ENCODE results near the gene PSMD1. TPM values are rescaled to one million over a fixed set of nuclear protein-coding genes. Genes with fewer than 3 reads are reported as not detected.

PSMD1 gene
- total RNA-seq, 1 donor from 2014 or later = 172 TPM

DNA sequence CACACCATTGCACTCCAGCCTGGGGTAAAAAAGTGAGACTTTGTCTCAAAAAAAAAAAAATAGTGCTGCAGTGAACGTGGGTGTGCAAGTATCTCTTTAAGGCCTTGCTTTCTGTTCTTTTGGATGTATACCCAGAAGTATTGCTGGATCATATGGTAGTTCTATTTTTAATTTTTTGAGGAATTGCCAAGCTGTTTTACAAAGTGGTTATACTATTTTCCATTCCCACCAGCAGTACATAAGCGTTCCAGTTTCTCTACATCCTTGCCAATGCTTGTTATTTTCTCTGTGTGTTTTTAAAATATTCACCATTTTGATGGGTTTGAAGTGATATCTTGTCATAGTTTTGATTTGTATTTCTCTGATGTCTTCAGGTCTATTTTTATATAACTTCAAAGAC, 154.8 kb downstream of the PSMD1 start:
- intact Hi-C loops (cut with micrococcal nuclease) = no loop called here
- H3K4me3 Mint-ChIP-seq = no peak overlapping the region
- peaks cover 14% of the 10 kb centered on the region for H3K27me3 Mint-ChIP-seq (ENCODE audit: insufficient read depth)
- H3K9me3 Mint-ChIP-seq = no peaks in the 10 kb centered on the region
- H3K36me3 Mint-ChIP-seq (ENCODE audit: low read depth) = no peaks in the 10 kb centered on the region
- H3K4me1 Mint-ChIP-seq (ENCODE audit: low read depth) = no peaks in the 10 kb centered on the region
- no peak overlapping the region for H3K27ac Mint-ChIP-seq
- no peak for DNase-seq (ENCODE audit: low spot score)

DNA sequence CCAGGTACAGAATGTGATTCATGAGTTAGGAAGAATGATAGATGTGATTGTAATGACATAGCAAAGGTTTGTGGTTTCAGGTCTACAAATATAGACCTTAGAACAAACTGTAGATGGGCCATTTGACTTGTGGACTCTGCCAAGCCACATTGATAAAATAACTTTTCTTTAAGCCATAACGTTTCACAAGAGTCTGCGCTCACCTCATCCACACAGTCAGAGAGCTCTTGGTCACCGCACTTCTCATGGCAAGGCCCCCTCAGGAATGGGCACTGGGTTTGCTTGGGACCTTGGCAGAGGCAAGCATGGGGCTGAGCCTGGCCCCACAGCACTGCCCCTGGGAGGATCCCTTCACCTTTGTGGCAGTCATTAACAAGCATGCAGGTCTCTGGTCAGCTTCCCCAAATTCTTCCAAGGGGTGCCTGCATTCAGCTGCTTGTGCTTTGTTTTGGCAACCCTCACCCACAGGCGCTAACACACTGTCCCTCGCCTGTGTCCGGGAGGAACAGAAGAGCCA, 155.7 kb downstream of the PSMD1 start:
- intact Hi-C loops (cut with micrococcal nuclease) = no loop called here
- H3K4me1 Mint-ChIP-seq (ENCODE audit: low read depth) = no peaks in the 10 kb centered on the region
- H3K27ac Mint-ChIP-seq = no peak overlapping the region

DNA sequence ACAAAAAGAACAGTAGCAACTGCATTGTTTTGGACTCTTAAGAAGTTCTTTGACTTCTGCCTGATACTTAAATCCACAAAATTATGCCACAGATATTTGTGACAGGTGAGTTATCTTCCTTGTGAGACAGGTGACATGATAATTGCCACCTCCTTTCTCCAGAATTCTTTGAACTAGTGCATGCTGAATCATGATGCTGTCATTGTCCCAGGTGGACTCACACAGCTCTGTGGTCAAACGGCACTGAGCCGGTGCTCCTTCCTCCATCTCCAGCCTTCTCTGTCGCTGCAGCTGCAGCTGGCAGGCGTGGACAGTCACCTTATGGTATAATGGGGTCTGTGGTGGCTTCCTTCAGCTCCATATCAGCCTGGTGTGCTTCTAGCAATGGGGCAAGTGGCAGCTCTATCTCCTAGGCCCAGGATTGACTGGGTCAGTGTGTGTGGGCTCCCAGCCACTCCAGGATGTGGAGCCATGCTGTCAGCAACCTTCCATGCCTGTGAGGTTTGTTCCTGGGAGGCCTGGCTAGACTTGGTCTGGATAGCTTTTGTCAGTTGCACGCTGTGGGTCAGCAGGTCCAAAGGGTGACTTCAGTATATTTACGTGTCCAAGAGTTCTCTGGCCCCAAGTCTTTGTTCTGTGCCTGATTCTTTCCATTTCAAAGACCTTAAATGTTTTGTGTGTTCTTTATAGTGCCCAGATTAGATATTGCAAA, 157.4 kb downstream of the PSMD1 start:
- Mint-ChIP-seq H3K27me3 (ENCODE audit: insufficient read depth) (peaks cover 12% of the 10 kb centered on the region), H3K27ac (no peak overlapping the region), H3K36me3 (ENCODE audit: low read depth) (no peaks in the 10 kb centered on the region), H3K4me3 (no peak overlapping the region), H3K4me1 (ENCODE audit: low read depth) (no peaks in the 10 kb centered on the region), H3K9me3 (no peaks in the 10 kb centered on the region)
- no peak for DNase-seq (ENCODE audit: low spot score)
- intact Hi-C loops (cut with micrococcal nuclease) = no loop called here

More for the DNA sequence above, 155.7 kb downstream of the PSMD1 start:
- Mint-ChIP-seq H3K27me3 (ENCODE audit: insufficient read depth) (peaks cover 12% of the 10 kb centered on the region), H3K4me3 (no peak overlapping the region), H3K9me3 (no peaks in the 10 kb centered on the region), H3K36me3 (ENCODE audit: low read depth) (no peaks in the 10 kb centered on the region)
- DNase-seq (ENCODE audit: low spot score) = no peak

DNA sequence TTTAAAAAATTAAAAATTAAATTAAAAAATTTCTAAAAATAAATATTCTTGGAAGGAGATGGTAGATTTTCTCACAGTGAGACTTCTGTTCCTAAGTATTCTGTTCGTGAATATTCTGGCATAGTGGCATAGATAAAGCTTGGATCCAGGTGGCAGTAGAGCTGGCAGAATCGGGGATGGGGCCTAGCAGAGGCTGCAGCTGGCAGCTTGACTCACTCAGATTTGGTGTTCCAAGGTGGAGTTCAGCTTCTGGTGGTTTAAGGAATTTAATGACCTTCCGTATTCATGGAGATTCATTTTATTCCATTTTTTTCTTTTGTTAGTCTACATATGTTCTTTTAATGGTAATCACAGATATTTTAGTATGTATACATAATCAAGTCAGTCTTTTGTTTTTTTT, 161.7 kb downstream of the PSMD1 start:
- Mint-ChIP-seq H3K27me3 (ENCODE audit: insufficient read depth) (peaks cover 9% of the 10 kb centered on the region), H3K27ac (no peak overlapping the region), H3K4me3 (no peak overlapping the region), H3K4me1 (ENCODE audit: low read depth) (no peaks in the 10 kb centered on the region), H3K9me3 (no peaks in the 10 kb centered on the region), H3K36me3 (ENCODE audit: low read depth) (no peaks in the 10 kb centered on the region)
- no peak for DNase-seq (ENCODE audit: low spot score)
- intact Hi-C loops (cut with micrococcal nuclease) = no loop called here

DNA sequence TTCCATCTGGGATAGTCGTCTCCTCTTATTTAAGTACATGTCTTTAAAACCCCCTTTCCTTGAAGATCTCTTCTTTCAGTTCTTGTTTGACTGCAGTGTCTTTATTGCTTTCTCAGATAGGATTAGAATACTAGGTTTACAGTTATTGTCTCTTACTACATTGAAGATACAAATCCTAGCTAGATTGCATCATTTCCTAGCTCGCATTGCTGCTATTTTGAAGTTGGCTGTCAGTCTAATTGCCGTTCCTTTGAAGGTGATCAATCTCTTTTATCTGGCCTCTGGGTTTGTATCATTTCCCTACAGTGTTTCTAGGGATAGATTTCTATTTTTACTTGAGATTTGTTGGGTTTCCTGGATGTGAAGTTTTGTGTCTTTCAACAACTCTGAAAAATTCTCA, 162.6 kb downstream of the PSMD1 start:
- Mint-ChIP-seq H3K27ac (no peak overlapping the region), H3K4me1 (ENCODE audit: low read depth) (no peaks in the 10 kb centered on the region), H3K36me3 (ENCODE audit: low read depth) (no peaks in the 10 kb centered on the region), H3K27me3 (ENCODE audit: insufficient read depth) (peaks cover 9% of the 10 kb centered on the region), H3K4me3 (no peak overlapping the region), H3K9me3 (no peaks in the 10 kb centered on the region)
- intact Hi-C loops (cut with micrococcal nuclease) = no loop called here
- DNase-seq (ENCODE audit: low spot score) = no peak

DNA sequence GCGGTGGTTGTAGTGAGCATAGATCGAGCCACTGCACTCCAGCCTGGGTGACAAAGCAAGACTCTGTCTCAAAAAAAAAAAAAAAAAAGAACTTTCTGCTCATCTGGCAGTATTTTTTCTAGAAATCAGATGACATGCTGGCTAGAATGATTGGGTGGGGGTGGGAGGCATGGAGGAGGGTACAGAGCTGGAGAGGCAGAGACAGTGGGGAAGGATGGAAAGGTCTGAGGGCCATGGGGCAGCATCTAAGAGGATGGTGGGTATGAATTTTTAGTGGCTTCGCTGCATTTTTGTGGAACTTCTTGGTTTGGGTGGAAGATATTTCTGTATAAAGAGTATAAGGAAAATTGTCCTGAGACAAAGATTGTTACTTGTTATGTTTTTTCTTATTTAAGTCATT, 165.1 kb downstream of the PSMD1 start:
- no peaks in the 10 kb centered on the region for H3K4me1 Mint-ChIP-seq (ENCODE audit: low read depth)
- DNase-seq (ENCODE audit: low spot score) = no peak
- H3K4me3 Mint-ChIP-seq = no peak overlapping the region
- H3K27ac Mint-ChIP-seq = no peak overlapping the region
- H3K36me3 Mint-ChIP-seq (ENCODE audit: low read depth) = no peaks in the 10 kb centered on the region
- H3K9me3 Mint-ChIP-seq = no peaks in the 10 kb centered on the region
- intact Hi-C loops (cut with micrococcal nuclease) = no loop called here
- no peaks in the 10 kb centered on the region for H3K27me3 Mint-ChIP-seq (ENCODE audit: insufficient read depth)

Other genes with a start within 250 kb of the PSMD1 start
- 4.2 and 5.2 TPM in 2 replicates for gene ITM2C, start 191.9 kb upstream of the PSMD1 start, total RNA-seq
- 0.13 and 0.29 TPM in 2 replicates for gene GPR55, start 131.6 kb upstream of the PSMD1 start, total RNA-seq
- gene SPATA3, start 60.7 kb upstream of the PSMD1 start, total RNA-seq = not detected in 2 replicates
- gene C2orf72, start 19.3 kb upstream of the PSMD1 start, total RNA-seq = 0.15 TPM in 1 of 2 replicates, not detected in the other
- not detected in 2 replicates for gene HTR2B, start 68.2 kb downstream of the PSMD1 start, total RNA-seq
- gene ARMC9, start 141.8 kb downstream of the PSMD1 start, total RNA-seq = 2.2 and 3.8 TPM in 2 replicates